GM12892 (cell line): Measurements from ENCODE around the gene PODN.

Source experiments
- DNase-seq: peaks from one replicate; pipeline ENCODE4 v3.0.0; 2011; ENCODE audit not compliant: insufficient read length
- FAIRE-seq: peaks from 2 replicates; lab custom pipeline; 2011; peaks lifted over from hg19 to GRCh38; lab: Jason Lieb, UNC
- POLR2A ChIP-seq: IDR thresholded peaks from 2 replicates; pipeline ENCODE4 v1.6.1; 2011; ENCODE audit warnings: low read depth, low read length, control low read depth
- POLR2AphosphoS5 ChIP-seq: IDR thresholded peaks from 2 replicates; pipeline ENCODE4 v1.6.1; 2011; ENCODE audit warnings: low read depth, low read length, control low read depth
- TAF1 ChIP-seq: IDR thresholded peaks from 2 replicates; pipeline ENCODE4 v1.6.1; 2011; ENCODE audit warnings: low read depth, mild to moderate bottlenecking, control low read depth, low read length, borderline replicate concordance

The PODN gene

GRCh38 chr1:53069663-53070327, 7.8 kb downstream of the PODN start:
- DNase-seq = peak; percentile 14
- no peak for FAIRE-seq
- TF ChIP-seq POLR2AphosphoS5 (no peak), POLR2A (no peak), TAF1 (no peak)

- TF ChIP-seq TAF1 (no peak), POLR2A (no peak), POLR2AphosphoS5 (no peak)
- DNase-seq (peak; percentile 13), FAIRE-seq (no peak)
Observed at GRCh38 chr1:53070621-53071020, 8.6 kb downstream of the PODN start.

- DNase-seq = no peak
- TF ChIP-seq POLR2A (no peak), TAF1 (no peak), POLR2AphosphoS5 (no peak)
- no peak for FAIRE-seq
Observed at GRCh38 chr1:53071167-53071865, 9.3 kb downstream of the PODN start.

GRCh38 chr1:53071915-53072314, 9.9 kb downstream of the PODN start:
- DNase-seq (no peak), FAIRE-seq (no peak)
- TF ChIP-seq POLR2AphosphoS5 (no peak), POLR2A (no peak), TAF1 (no peak)

- DNase-seq = no peak
- TF ChIP-seq POLR2AphosphoS5 = no peak
- no peak for TF ChIP-seq TAF1
- no peak for TF ChIP-seq POLR2A
- no peak for FAIRE-seq
Observed at GRCh38 chr1:53073287-53073686, 11.3 kb downstream of the PODN start.

GRCh38 chr1:53073868-53074311, 11.9 kb downstream of the PODN start:
- FAIRE-seq = no peak
- TF ChIP-seq POLR2AphosphoS5 = no peak
- no peak for TF ChIP-seq TAF1
- no peak for TF ChIP-seq POLR2A
- DNase-seq = no peak

GRCh38 chr1:53074313-53075154, 12.5 kb downstream of the PODN start:
- FAIRE-seq = no peak
- no peak for DNase-seq

GRCh38 chr1:53075206-53075605, 13.2 kb downstream of the PODN start:
- no peak for FAIRE-seq
- TF ChIP-seq TAF1 (no peak), POLR2A (no peak), POLR2AphosphoS5 (no peak)
- DNase-seq = no peak

More at GRCh38 chr1:53074313-53075154, 12.5 kb downstream of the PODN start:
- TF ChIP-seq TAF1 (no peak), POLR2AphosphoS5 (no peak), POLR2A (no peak)

GRCh38 chr1:53075761-53076163, 13.7 kb downstream of the PODN start:
- DNase-seq = no peak
- no peak for FAIRE-seq
- TF ChIP-seq TAF1 = no peak
- TF ChIP-seq POLR2A = no peak
- no peak for TF ChIP-seq POLR2AphosphoS5

- DNase-seq (no peak), FAIRE-seq (no peak)
- no peak for TF ChIP-seq TAF1
- TF ChIP-seq POLR2A = no peak
- no peak for TF ChIP-seq POLR2AphosphoS5
Observed at GRCh38 chr1:53076165-53076564, 14.2 kb downstream of the PODN start.
